Mammary epithelial cell (primary cell): ENCODE measurements around the gene CDK17.

Experiments
- EZH2 ChIP-seq: IDR thresholded peaks from 2 replicates; pipeline ENCODE4 v1.6.1; 2012; ENCODE audit warnings: low read length, inconsistent platforms, borderline replicate concordance
- TF ChIP-seq, protein P1 (sequence below), 2 donors: IDR thresholded peaks in 1 of 2; conservative IDR thresholded peaks in 1 of 2; 2 replicates each; pipeline ENCODE4 v1.5.1; 2011 to 2012; ENCODE audit warnings: inconsistent platforms in 2 of 2, low read length in 2 of 2, mild to moderate bottlenecking in 2 of 2, control low read depth in 1 of 2, low read depth in 1 of 2; ENCODE audit not compliant: insufficient read depth in 1 of 2; ENCODE audit errors: extremely low read depth in 1 of 2

DNA sequence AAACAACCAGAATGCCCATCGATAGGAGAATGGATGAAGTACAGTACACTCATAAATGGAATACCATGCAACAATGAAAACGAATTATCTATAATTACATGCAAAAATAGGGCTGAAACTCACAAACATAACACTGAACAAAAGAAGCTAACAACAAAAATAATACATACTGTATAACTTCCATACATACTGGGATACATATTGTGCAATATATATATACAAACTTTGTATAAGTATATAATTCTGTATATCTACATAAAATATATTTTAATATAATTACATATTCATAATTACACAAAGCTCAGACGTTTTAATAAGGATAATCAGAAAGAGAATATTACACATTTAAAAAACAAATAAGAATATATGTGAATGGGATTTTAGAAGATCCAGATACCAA, 90.2 kb downstream of the CDK17 start:
- TF ChIP-seq, protein P1, sequence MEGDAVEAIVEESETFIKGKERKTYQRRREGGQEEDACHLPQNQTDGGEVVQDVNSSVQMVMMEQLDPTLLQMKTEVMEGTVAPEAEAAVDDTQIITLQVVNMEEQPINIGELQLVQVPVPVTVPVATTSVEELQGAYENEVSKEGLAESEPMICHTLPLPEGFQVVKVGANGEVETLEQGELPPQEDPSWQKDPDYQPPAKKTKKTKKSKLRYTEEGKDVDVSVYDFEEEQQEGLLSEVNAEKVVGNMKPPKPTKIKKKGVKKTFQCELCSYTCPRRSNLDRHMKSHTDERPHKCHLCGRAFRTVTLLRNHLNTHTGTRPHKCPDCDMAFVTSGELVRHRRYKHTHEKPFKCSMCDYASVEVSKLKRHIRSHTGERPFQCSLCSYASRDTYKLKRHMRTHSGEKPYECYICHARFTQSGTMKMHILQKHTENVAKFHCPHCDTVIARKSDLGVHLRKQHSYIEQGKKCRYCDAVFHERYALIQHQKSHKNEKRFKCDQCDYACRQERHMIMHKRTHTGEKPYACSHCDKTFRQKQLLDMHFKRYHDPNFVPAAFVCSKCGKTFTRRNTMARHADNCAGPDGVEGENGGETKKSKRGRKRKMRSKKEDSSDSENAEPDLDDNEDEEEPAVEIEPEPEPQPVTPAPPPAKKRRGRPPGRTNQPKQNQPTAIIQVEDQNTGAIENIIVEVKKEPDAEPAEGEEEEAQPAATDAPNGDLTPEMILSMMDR (conservative IDR thresholded peaks at IDR 0.05 in 1 of 2, IDR thresholded peaks at IDR 0.05 in 1 of 2; ENCODE audit: extremely low read depth in 1 of 2, insufficient read depth in 1 of 2, low read depth in 1 of 2, low read length in 2 of 2): no peak
- TF ChIP-seq EZH2: no peak
